Gastrocnemius medialis (tissue), 4 donors: Measurements from ENCODE around the gene FLT3LG. TPM values are rescaled to one million over a fixed set of nuclear protein-coding genes. Genes with fewer than 3 reads are reported as not detected.

Experiments
- ATAC-seq, 2 donors: fragments of 150-250 bp; one replicate each; pipeline ENCODE4 v1.9.1; 2016
- DNase-seq, 2 donors: peaks; one replicate each; pipeline ENCODE4 v3.0.0-alpha.2; 2019
- H3K27ac ChIP-seq, 4 donors: fragments of 200-600 bp; sonication (generic); 1 replicate in 1 of 4; 2 replicates in 3 of 4; pipeline ENCODE4 v1.5.1; 2016 to 2018; ENCODE audit warnings: mild to moderate bottlenecking in 2 of 4, moderate library complexity in 1 of 4
- H3K27me3 ChIP-seq, 3 donors: fragments of 200-600 bp; sonication (generic) in 2 of 3; 1 replicate in 1 of 3; 2 replicates in 2 of 3; pipeline versions ENCODE4 v1.5.1 to v1.6.0; 2016 to 2019; ENCODE audit warnings: mild to moderate bottlenecking in 1 of 3, moderate library complexity in 1 of 3
- H3K36me3 ChIP-seq, 2 donors: fragments of 200-600 bp; sonication (generic) in 1 of 2; one replicate each; pipeline ENCODE4 v1.5.1; 2017 to 2018
- H3K4me1 ChIP-seq, 2 donors: fragments of 200-600 bp; sonication (generic) in 1 of 2; one replicate each; pipeline ENCODE4 v1.5.1; 2016 to 2017; ENCODE audit warnings: mild to moderate bottlenecking in 2 of 2
- H3K4me3 ChIP-seq, 4 donors: fragments of 200-600 bp; sonication (generic) in 3 of 4; 1 replicate in 1 of 4; 2 replicates in 3 of 4; pipeline ENCODE4 v1.5.1; 2016 to 2019; ENCODE audit warnings: mild to moderate bottlenecking in 2 of 4
- H3K9me3 ChIP-seq, 3 donors: fragments of 200-600 bp; sonication (generic) in 2 of 3; 1 replicate in 1 of 3; 2 replicates in 2 of 3; pipeline ENCODE4 v1.5.1; 2016 to 2019
- CTCF ChIP-seq, 5 experiments: fragments of 450-650 bp in 3 of 5; fragments of 200-600 bp in 2 of 5; sonication (generic) in 2 of 5; IDR thresholded peaks in 4 of 5; conservative IDR thresholded peaks in 1 of 5; 1 replicate in 4 of 5; 2 replicates in 1 of 5; pipeline ENCODE4 v1.5.1; 2016 to 2019; ENCODE audit warnings: antibody characterized with exemption in 5 of 5, mild to moderate bottlenecking in 3 of 5, moderate library complexity in 3 of 5
- POLR2A ChIP-seq, 2 donors: fragments of 450-650 bp; IDR thresholded peaks; one replicate each; pipeline ENCODE4 v1.6.1; 2017; ENCODE audit warnings: antibody characterized with exemption in 2 of 2, mild to moderate bottlenecking in 2 of 2, moderate library complexity in 2 of 2
- in situ Hi-C, 4 donors: fragments of 200-750 bp; cut with MboI; loops; one replicate each; pipeline versions ENCODE4 v1.15.0 to v1.8.0; 2017; ENCODE audit warnings: low sequenced_read_pairs in 4 of 4
- intact Hi-C: fragments of 100-400 bp; cut with DNase I; formaldehyde crosslinking; loops from one replicate; pipeline ENCODE4 v1.15.1; 2023; ENCODE audit warnings: low total_unique reads
- total RNA-seq, 4 donors: library from RNA; depleted of rRNA; stranded (reverse); fragments of >200 nt; gene quantifications; one replicate each; pipeline versions ENCODE4 v1.1.0 to v1.2.3, GENCODE V29; 2016

FLT3LG gene
- total RNA-seq: 1 to 10 TPM in 3 of 4 donors, under 1 TPM in 1; 0.91 to 2.7 (median 1.2) TPM

- no peaks in the 10 kb centered on the region for H3K9me3 ChIP-seq
- peaks cover 0 to 7% of the 10 kb centered on the region in 2 donors for H3K4me1 ChIP-seq
- peak within 1 kb of the TSS; percentile 68 to 84 (median 75) for H3K4me3 ChIP-seq
- peak within 1 kb of the TSS; percentile 65 to 87 (median 82) for H3K27ac ChIP-seq
- H3K36me3 ChIP-seq: no peaks in the 10 kb centered on the region
- H3K27me3 ChIP-seq: no peaks in the 10 kb centered on the region
- ATAC-seq (peak; percentile 72 to 85), DNase-seq (peak; percentile 41 to 69)
- intact Hi-C loops (loop anchor here (1.0 to 2.0 kb wide), 2 partner anchors 73 to 207 kb away; no protein-coding TSS in a partner anchor), in situ Hi-C loops (no loop called here)
- no peak for TF ChIP-seq POLR2A (IDR thresholded peaks at IDR 0.05)
- peak; percentile 90 to 100 (median 98) for TF ChIP-seq CTCF (IDR thresholded peaks at IDR 0.05 in 4 of 5, conservative IDR thresholded peaks at IDR 0.05 in 1 of 5)
Measured at GRCh38 chr19:49473868-49474541, at the start of gene FLT3LG. FLT3LG (plus strand) TSS chr19:49474215; CDS start chr19:49474640, 425 bp downstream.

- no peak for TF ChIP-seq POLR2A (IDR thresholded peaks at IDR 0.05)
- TF ChIP-seq CTCF (IDR thresholded peaks at IDR 0.05 in 4 of 5, conservative IDR thresholded peaks at IDR 0.05 in 1 of 5): no peak
- no peaks in the 10 kb centered on the region for H3K36me3 ChIP-seq
- no peaks in the 10 kb centered on the region for H3K9me3 ChIP-seq
- in situ Hi-C loops: no loop called here
- H3K27me3 ChIP-seq: peaks cover 91 to 99% (median 94%) of the 10 kb centered on the region in 3 donors
- DNase-seq (no peak), ATAC-seq (no peak)
- no peak within 1 kb of the TSS for H3K4me3 ChIP-seq
- H3K27ac ChIP-seq: no peak within 1 kb of the TSS
- peaks cover 13 to 29% of the 10 kb centered on the region in 2 donors for H3K4me1 ChIP-seq
- intact Hi-C loops: no loop called here
Measured at GRCh38 chr19:49425178-49425577, 48.8 kb upstream of the FLT3LG start, which contains the start of gene GFY. GFY (plus strand) TSS chr19:49425388; CDS start chr19:49426431, 1,043 bp downstream.

GRCh38 chr19:49425922-49426592 is 48.0 kb upstream of the FLT3LG start:
- peaks cover 93 to 96% (median 93%) of the 10 kb centered on the region in 3 donors for H3K27me3 ChIP-seq
- no peak for DNase-seq

GRCh38 chr19:49427339-49427738 is 46.7 kb upstream of the FLT3LG start:
- peaks cover 93 to 97% (median 93%) of the 10 kb centered on the region in 3 donors for H3K27me3 ChIP-seq
- TF ChIP-seq POLR2A (IDR thresholded peaks at IDR 0.05) (no peak), CTCF (IDR thresholded peaks at IDR 0.05 in 4 of 5, conservative IDR thresholded peaks at IDR 0.05 in 1 of 5) (no peak)
- no peak for ATAC-seq
- DNase-seq: no peak
- peaks cover 12 to 21% of the 10 kb centered on the region in 2 donors for H3K4me1 ChIP-seq
- H3K36me3 ChIP-seq: no peaks in the 10 kb centered on the region
- H3K27ac ChIP-seq: no peak overlapping the region
- in situ Hi-C loops (no loop called here), intact Hi-C loops (no loop called here)
- no peak overlapping the region for H3K4me3 ChIP-seq
- no peaks in the 10 kb centered on the region for H3K9me3 ChIP-seq

More at GRCh38 chr19:49425922-49426592, 48.0 kb upstream of the FLT3LG start:
- intact Hi-C loops: no loop called here
- H3K36me3 ChIP-seq: no peaks in the 10 kb centered on the region
- no peaks in the 10 kb centered on the region for H3K9me3 ChIP-seq
- in situ Hi-C loops: no loop called here
- ATAC-seq: no peak
- H3K27ac ChIP-seq: no peak overlapping the region
- H3K4me3 ChIP-seq: no peak overlapping the region
- peaks cover 13 to 26% of the 10 kb centered on the region in 2 donors for H3K4me1 ChIP-seq
- TF ChIP-seq POLR2A (IDR thresholded peaks at IDR 0.05) (no peak), CTCF (IDR thresholded peaks at IDR 0.05 in 4 of 5, conservative IDR thresholded peaks at IDR 0.05 in 1 of 5) (no peak)
